ENCODE measurements around the gene GPHN. TPM values are rescaled to one million over a fixed set of nuclear protein-coding genes. Genes with fewer than 3 reads are reported as not detected.
"Not testable (repeated sequence)": the region's sequence is repeated elsewhere in the genome, so short reads cannot be mapped to it uniquely, and the experiment has no call there.

The GPHN gene
- total RNA-seq, 2 donors from 2014 or later, result 21.7 to 23.2 TPM

DNA sequence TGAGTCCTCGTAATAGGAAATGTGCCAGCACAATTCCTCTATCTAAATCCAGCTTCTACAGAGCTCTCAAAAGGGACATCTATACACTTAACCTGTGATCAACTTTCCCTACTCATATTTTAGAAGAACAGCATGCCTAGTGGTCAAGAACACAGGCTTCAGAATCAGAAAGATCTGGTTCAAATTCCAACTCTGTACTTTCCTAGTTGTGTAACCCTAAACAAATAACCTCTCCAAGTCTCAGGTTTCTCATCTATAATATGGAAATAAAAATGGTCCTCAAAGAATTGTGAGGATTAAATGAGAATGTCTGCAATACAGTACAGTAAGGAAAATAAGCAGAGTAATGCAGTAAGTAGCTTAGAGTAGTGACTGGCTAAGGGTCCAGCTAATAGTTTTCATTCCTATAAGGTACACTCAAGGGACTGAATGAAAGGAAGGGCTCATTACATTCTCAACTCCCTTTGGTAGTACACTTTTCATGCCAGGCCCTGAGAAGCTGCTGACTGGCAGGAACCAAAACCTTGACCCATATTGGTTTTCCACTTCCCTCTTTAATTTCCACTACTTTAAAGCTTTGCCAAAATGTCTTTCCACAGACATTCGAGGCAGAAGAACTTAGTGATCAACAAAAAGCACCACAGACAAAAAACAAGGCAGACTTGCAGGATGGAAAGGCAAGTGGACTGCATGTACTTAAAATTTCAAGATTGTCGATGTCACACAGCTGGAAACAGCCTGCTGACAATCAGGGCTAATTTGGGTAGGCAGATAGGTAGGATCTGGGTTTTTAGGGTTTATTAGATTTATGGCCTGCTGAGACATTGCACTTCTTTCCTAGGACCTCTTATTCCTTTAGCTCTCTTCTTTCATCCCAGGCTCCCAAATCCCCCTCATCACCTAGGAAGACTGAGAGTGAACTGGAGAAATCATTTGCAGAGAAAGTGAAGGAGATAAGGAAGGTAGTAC is 17.5 kb upstream of the GPHN start:
- Mint-ChIP-seq H3K9me3 (no peaks in the 10 kb centered on the region), H3K4me1 (no peaks in the 10 kb centered on the region), H3K4me3 (no peak overlapping the region), H3K36me3 (ENCODE audit: low read depth) (no peaks in the 10 kb centered on the region), H3K27ac (no peak overlapping the region), H3K27me3 (no peaks in the 10 kb centered on the region)
- no peak for ATAC-seq (replicated peaks)

GRCh38 chr14:66493750-66494149 is 14.2 kb upstream of the GPHN start:
- no peaks in the 10 kb centered on the region for H3K4me1 Mint-ChIP-seq
- H3K9me3 Mint-ChIP-seq, result no peaks in the 10 kb centered on the region
- no peak overlapping the region for H3K27ac Mint-ChIP-seq
- H3K27me3 Mint-ChIP-seq, result no peaks in the 10 kb centered on the region
- no peak overlapping the region for H3K4me3 Mint-ChIP-seq
- ATAC-seq (replicated peaks), result no peak
- H3K36me3 Mint-ChIP-seq (ENCODE audit: low read depth), result no peaks in the 10 kb centered on the region

DNA sequence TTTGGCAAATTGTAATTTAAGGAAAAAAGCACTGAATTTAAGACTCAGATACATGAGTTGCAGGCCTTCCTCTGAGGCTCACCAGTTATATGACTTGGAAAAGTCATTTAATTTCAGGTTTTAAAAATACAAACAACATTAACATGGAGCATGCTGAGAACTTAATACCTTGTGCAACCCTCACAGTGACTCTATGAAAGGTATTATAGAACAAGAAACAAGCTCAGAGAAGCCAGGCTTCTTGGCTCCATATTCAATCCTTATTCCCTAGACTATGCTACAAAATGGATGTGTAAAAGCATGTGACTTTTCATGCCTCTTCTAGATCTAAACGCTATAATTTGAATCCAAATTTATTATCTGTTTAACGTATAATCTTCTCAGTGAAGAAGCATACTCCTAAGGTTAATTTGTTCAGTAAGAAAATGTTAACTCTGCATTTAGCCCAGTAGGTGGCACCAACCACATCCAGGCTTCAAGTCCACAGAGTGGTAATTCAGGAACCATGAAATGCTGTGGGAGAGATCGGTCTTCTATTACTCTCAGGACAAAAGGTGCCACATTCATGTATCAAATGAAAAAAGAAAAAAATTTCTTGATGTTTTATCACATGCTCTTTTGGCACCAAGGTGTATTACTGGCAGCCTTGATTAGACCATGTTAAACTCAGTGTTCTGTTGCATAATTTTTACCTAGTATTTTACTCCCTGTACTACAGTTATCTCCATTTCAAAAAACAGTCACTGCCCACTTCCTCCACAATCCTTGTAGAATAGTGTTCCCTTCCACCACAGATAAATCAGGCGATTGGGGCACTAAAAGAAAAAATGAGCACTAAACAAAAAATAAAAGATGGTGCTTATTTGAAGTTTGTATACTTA is 12.5 kb upstream of the GPHN start:
- H3K36me3 Mint-ChIP-seq (ENCODE audit: low read depth), result no peaks in the 10 kb centered on the region
- no peak overlapping the region for H3K4me3 Mint-ChIP-seq
- H3K27me3 Mint-ChIP-seq, result peaks cover 3% of the 10 kb centered on the region
- H3K9me3 Mint-ChIP-seq, result no peaks in the 10 kb centered on the region
- no peaks in the 10 kb centered on the region for H3K4me1 Mint-ChIP-seq
- peak; percentile 78 for ATAC-seq (replicated peaks)
- no peak overlapping the region for H3K27ac Mint-ChIP-seq

DNA sequence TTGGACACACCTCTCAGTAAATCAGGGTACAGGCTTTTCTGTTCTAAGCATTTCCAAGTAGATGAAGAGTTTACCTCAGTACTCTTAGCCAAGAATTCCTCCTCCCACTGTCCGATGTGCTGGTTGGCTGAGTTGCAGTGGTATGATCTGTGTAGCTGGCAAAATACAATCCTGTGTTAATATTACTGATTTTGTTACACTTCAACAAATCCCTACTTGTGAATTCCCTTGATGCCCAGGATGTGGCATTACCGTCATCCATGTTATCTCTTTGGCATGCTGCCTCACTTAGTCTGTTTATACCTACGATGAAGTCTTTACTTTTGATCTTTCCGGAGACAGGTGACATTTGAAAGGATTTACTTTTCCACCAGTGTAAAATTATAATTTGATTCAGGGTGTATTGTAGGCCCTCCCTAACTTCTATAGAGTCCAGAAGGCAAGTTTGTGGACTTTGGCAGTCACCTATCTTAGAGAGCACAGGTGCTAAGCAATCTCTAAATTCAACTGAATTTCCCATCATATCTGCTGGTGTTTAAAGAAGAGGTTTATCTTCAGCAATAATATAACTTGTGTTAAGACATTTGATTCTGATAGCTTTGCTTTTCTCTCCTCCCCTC is 11.6 kb upstream of the GPHN start:
- Mint-ChIP-seq H3K36me3 (ENCODE audit: low read depth) (no peaks in the 10 kb centered on the region), H3K4me1 (no peaks in the 10 kb centered on the region), H3K27me3 (peaks cover 3% of the 10 kb centered on the region), H3K9me3 (no peaks in the 10 kb centered on the region), H3K27ac (no peak overlapping the region), H3K4me3 (no peak overlapping the region)
- ATAC-seq (replicated peaks), result no peak

DNA sequence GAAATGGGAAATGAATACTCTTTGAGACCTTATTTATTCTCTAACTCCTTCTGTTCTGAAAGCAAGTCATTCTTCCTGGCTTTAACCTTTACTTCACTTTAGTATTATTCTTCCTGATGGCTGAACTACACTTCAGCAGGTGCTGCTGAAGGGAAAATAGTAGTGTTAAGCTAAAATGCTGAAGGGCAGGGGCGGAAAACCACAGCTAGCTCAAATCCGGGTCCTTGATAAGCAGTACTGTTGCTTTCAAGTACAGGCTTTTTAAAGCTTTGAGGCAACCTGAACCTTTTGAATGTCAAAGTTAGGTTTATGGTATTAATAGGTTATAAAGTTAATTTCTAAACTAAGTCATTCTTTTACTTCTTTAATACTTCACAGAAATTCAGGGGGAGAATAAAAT is 11.0 kb upstream of the GPHN start:
- no peak for ATAC-seq (replicated peaks)
- H3K9me3 Mint-ChIP-seq, result no peaks in the 10 kb centered on the region
- no peaks in the 10 kb centered on the region for H3K4me1 Mint-ChIP-seq
- H3K27ac Mint-ChIP-seq, result no peak overlapping the region
- peaks cover 3% of the 10 kb centered on the region for H3K27me3 Mint-ChIP-seq
- H3K4me3 Mint-ChIP-seq, result no peak overlapping the region
- no peaks in the 10 kb centered on the region for H3K36me3 Mint-ChIP-seq (ENCODE audit: low read depth)

DNA sequence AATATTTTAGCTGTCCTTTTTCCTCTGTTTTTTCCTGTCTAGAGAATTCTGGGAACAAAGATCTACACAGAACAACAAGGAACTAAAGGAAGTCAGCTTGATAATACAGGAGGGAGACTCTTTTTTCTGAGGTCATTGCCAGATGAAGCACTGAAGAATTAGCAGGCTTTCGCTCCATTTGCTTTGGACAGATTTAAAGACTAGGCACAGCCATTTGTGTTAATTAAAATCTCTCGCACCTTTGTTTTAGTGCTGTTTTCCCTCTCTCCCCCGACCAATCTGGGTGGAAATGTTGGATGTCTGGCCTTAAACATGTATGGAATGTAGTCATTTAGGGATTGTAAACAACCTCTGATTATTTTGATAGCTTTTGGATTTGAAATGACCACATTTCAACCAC is 9.6 kb upstream of the GPHN start:
- no peaks in the 10 kb centered on the region for H3K36me3 Mint-ChIP-seq (ENCODE audit: low read depth)
- ATAC-seq (replicated peaks), result no peak
- no peaks in the 10 kb centered on the region for H3K9me3 Mint-ChIP-seq
- no peak overlapping the region for H3K4me3 Mint-ChIP-seq
- H3K27ac Mint-ChIP-seq, result no peak overlapping the region
- H3K27me3 Mint-ChIP-seq, result peaks cover 3% of the 10 kb centered on the region
- H3K4me1 Mint-ChIP-seq, result no peaks in the 10 kb centered on the region

- Mint-ChIP-seq H3K27me3 (peaks cover 3% of the 10 kb centered on the region), H3K9me3 (no peaks in the 10 kb centered on the region), H3K4me3 (no peak overlapping the region), H3K4me1 (no peaks in the 10 kb centered on the region), H3K27ac (no peak overlapping the region), H3K36me3 (ENCODE audit: low read depth) (no peaks in the 10 kb centered on the region)
- no peak for ATAC-seq (replicated peaks)
Observed at GRCh38 chr14:66501592-66501991, 6.4 kb upstream of the GPHN start.

GRCh38 chr14:66502836-66503235 is 5.1 kb upstream of the GPHN start:
- H3K27ac Mint-ChIP-seq; H3K9me3 Mint-ChIP-seq; ATAC-seq (replicated peaks); H3K27me3 Mint-ChIP-seq; H3K4me1 Mint-ChIP-seq; H3K4me3 Mint-ChIP-seq; H3K36me3 Mint-ChIP-seq (ENCODE audit: low read depth): not testable (repeated sequence)

DNA sequence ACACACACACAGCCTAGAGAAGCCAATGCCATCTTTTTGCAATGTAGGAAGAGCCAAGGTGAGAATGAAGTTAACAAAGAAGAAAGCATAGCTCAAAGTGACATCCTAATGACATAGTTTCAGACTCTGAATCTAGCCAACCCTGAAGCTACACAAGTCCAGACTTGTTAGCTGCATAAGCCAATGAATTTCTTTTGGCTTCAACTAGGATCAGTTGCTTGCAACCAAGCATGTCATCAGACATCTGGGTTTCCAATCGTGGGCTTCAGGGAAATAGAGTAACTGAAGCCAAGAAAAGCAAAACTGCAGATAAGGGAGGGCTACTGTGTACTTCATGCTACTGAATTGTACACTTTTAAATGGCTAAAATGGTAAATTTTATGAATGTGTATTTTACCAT is 4.4 kb upstream of the GPHN start:
- Mint-ChIP-seq H3K9me3 (no peaks in the 10 kb centered on the region), H3K36me3 (ENCODE audit: low read depth) (no peaks in the 10 kb centered on the region), H3K27me3 (peaks cover 3% of the 10 kb centered on the region), H3K4me3 (no peak overlapping the region), H3K27ac (no peak overlapping the region), H3K4me1 (no peaks in the 10 kb centered on the region)
- ATAC-seq (replicated peaks), result no peak

- Mint-ChIP-seq H3K9me3 (no peaks in the 10 kb centered on the region), H3K4me3 (peak overlapping the region; percentile 96), H3K36me3 (ENCODE audit: low read depth) (no peaks in the 10 kb centered on the region), H3K27ac (peak overlapping the region; percentile 92), H3K4me1 (peaks cover 15% of the 10 kb centered on the region), H3K27me3 (no peaks in the 10 kb centered on the region)
- peak; percentile 35 for ATAC-seq (replicated peaks)
Observed at GRCh38 chr14:66507181-66507721, 696 bp upstream of the GPHN start.

DNA sequence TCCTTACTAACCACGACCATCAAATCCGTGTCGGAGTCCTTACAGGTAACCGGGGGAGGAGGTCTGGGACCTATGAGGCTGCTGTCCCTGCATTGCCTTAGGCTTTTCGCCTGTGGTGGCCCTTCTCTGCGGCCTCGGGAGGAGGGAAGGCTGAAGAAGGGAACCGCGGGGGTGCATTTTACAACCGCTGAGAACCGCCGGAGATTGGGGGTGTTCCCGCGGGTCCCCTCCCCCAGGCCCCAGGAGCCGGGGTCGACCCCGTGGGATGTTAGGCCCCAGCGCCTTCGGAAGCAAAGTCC is 549 bp downstream of the GPHN start:
- H3K36me3 Mint-ChIP-seq (ENCODE audit: low read depth), result no peaks in the 10 kb centered on the region
- H3K27me3 Mint-ChIP-seq, result no peaks in the 10 kb centered on the region
- peak overlapping the region; percentile 96 for H3K4me3 Mint-ChIP-seq
- no peak for ATAC-seq (replicated peaks)
- peak overlapping the region; percentile 92 for H3K27ac Mint-ChIP-seq
- H3K9me3 Mint-ChIP-seq, result no peaks in the 10 kb centered on the region
- H3K4me1 Mint-ChIP-seq, result peaks cover 15% of the 10 kb centered on the region

DNA sequence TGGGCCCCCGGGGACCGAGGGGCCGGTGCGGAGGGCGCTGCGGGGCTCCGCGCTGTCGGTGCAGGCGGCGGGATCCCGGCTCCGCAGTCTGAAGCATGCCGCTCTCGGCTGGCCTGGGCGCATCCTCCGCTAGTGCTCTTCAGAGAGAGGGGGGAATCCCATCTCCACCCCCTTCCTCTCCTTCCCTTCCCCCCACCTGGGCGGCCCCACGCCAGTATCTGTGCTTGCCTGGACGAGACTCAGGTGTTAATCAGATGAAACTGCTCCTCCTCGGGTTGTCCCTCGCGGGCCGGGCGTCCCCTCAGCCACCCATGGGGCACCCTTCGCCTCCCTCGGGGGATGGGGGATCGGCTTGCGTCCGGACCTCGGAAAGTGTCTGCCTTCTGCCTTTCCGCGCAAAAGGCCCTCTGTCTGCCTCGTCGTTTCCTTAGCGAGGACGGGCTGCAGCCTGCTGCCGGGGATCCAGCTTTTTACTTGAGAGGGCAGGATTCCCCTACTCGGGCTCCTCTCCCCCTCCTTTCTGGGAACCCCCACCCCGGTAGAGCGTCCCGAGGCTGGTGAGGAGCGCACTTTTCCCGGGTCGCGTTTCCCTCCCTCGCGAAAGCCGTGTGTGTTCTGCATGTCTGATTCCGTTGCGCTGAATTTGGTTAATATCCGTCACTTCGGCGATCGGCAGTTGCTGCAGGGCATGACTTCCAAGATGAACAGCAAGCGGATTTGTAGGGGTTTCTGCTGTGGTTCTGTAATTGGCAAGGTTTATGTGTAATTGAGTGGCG is 1.1 kb downstream of the GPHN start:
- H3K4me3 Mint-ChIP-seq, result peak overlapping the region; percentile 96
- peaks cover 15% of the 10 kb centered on the region for H3K4me1 Mint-ChIP-seq
- H3K9me3 Mint-ChIP-seq, result no peaks in the 10 kb centered on the region
- H3K27ac Mint-ChIP-seq, result no peak overlapping the region
- H3K27me3 Mint-ChIP-seq, result no peaks in the 10 kb centered on the region
- ATAC-seq (replicated peaks), result peak; percentile 43
- H3K36me3 Mint-ChIP-seq (ENCODE audit: low read depth), result no peaks in the 10 kb centered on the region

- H3K27ac Mint-ChIP-seq, result peak overlapping the region; percentile 12
- no peak for ATAC-seq (replicated peaks)
- H3K4me3 Mint-ChIP-seq, result peak overlapping the region; percentile 96
- no peaks in the 10 kb centered on the region for H3K36me3 Mint-ChIP-seq (ENCODE audit: low read depth)
- H3K27me3 Mint-ChIP-seq, result no peaks in the 10 kb centered on the region
- peaks cover 15% of the 10 kb centered on the region for H3K4me1 Mint-ChIP-seq
- H3K9me3 Mint-ChIP-seq, result no peaks in the 10 kb centered on the region
Observed at GRCh38 chr14:66509874-66510273, 1.9 kb downstream of the GPHN start.

DNA sequence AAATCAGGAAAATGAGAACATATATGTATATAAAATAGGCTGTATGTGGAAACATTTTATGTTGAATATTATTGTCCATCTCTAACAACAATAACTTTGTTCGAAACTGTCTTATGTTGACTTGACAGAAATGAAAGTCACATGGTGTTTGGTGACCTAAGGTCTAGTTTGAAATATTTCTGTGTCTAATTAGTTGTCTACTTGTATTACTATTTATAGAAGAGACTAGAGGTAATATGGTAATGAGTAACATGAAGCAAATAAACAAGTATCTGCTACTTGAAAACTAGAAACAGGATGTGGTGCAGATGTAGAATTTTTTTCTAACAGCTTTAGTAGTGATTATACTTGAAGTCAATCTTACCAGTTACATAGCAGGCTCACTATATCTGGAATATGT is 3.9 kb downstream of the GPHN start:
- no peak for ATAC-seq (replicated peaks)
- Mint-ChIP-seq H3K4me1 (peaks cover 15% of the 10 kb centered on the region), H3K4me3 (no peak overlapping the region), H3K9me3 (no peaks in the 10 kb centered on the region), H3K27ac (no peak overlapping the region), H3K27me3 (no peaks in the 10 kb centered on the region), H3K36me3 (ENCODE audit: low read depth) (no peaks in the 10 kb centered on the region)

Measured in activated T-helper 17 cell treated with anti-CD3 and anti-CD28 coated beads, Interleukin-2, amount 50 U/mL, for 72 hours (primary cell).